HL-60 (cell line): Measurements from ENCODE around the gene MEIS1.

Experiments
- DNase-seq, 2 experiments: peaks; one replicate each; pipeline ENCODE4 v3.0.0-alpha.2; 2010 to 2020; ENCODE audit warnings: low read depth in 1 of 2, low spot score in 1 of 2
- H3K27ac ChIP-seq: fragments of 250-450 bp; sonication (Bioruptor Pico); replicated peaks from 2 replicates; pipeline ENCODE4 v1.5.1; 2020; ENCODE audit warnings: mild to moderate bottlenecking, moderate library complexity
- H3K27me3 ChIP-seq: fragments of 250-450 bp; sonication (Bioruptor Pico); 2 replicates; pipeline ENCODE4 v1.5.1; 2021; ENCODE audit warnings: mild to moderate bottlenecking, moderate library complexity; ENCODE audit not compliant: insufficient read depth, poor library complexity, severe bottlenecking
- H3K4me3 ChIP-seq: replicated peaks from 2 replicates; pipeline ENCODE4 v1.5.1; 2011; ENCODE audit warnings: mild to moderate bottlenecking, control low read depth, low read length; ENCODE audit not compliant: insufficient read depth
- CTCF ChIP-seq: IDR thresholded peaks from one replicate; pipeline ENCODE4 v1.5.1; 2011; ENCODE audit warnings: low read length, control low read depth, inconsistent platforms; ENCODE audit not compliant: insufficient read depth
- GABPA ChIP-seq: IDR thresholded peaks from 2 replicates; pipeline ENCODE4 v1.6.1; 2012; ENCODE audit warnings: low read depth
- POLR2AphosphoS5 ChIP-seq: IDR thresholded peaks from 2 replicates; pipeline ENCODE4 v1.6.1; 2012; ENCODE audit warnings: low read depth
- REST ChIP-seq: IDR thresholded peaks from 2 replicates; pipeline ENCODE4 v1.6.1; 2012; ENCODE audit warnings: low read depth; ENCODE audit not compliant: insufficient replicate concordance
- SPI1 ChIP-seq: IDR thresholded peaks from 2 replicates; pipeline ENCODE4 v1.6.1; 2012; ENCODE audit warnings: low read depth, mild to moderate bottlenecking, borderline replicate concordance

Gene MEIS1

DNA sequence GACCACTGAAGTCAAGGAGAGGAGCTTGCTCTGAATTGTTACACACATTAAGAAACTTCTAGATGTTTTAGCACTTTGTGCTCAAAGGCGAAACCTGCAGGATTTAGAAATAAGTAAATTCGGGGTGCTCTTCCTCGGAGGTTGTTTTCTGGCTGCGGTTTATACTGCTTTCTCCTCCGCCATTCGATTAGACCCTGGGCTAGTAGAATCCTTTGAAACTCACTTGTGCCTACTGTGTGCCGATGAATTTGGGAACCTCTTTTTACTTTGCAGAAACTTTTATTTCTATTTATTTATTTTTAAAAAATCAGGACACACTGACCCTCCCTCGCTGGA lies 3.5 kb downstream of the MEIS1 start:
- Histone ChIP-seq H3K27me3 (peaks cover 62% of the 10 kb centered on the region), H3K27ac (no peak overlapping the region), H3K4me3 (no peak overlapping the region)
- TF ChIP-seq REST (no peak), POLR2AphosphoS5 (no peak), GABPA (no peak), SPI1 (no peak), CTCF (no peak)
- DNase-seq, result no peak

- DNase-seq, result no peak
- Histone ChIP-seq H3K4me3 (no peak overlapping the region), H3K27me3 (peaks cover 57% of the 10 kb centered on the region), H3K27ac (no peak overlapping the region)
- TF ChIP-seq CTCF (no peak), REST (no peak), POLR2AphosphoS5 (no peak), SPI1 (no peak), GABPA (no peak)
Measured at GRCh38 chr2:66438891-66439811, 4.2 kb downstream of the MEIS1 start.

- Histone ChIP-seq H3K27me3 (peaks cover 54% of the 10 kb centered on the region), H3K4me3 (no peak overlapping the region), H3K27ac (no peak overlapping the region)
- DNase-seq, result no peak
- TF ChIP-seq CTCF (no peak), POLR2AphosphoS5 (no peak), REST (no peak), SPI1 (no peak), GABPA (no peak)
Measured at GRCh38 chr2:66439812-66440542, 5.1 kb downstream of the MEIS1 start.
